Thoracic aorta endothelial cell (primary cell): Measurements from ENCODE around the gene MUC15. TPM values are rescaled to one million over a fixed set of nuclear protein-coding genes. Genes with fewer than 3 reads are reported as not detected.

ENCODE experiments used
- total RNA-seq: library from RNA; depleted of rRNA; stranded (reverse); fragments of >200 nt; gene quantifications from 2 replicates; pipeline ENCODE4 v1.2.3, GENCODE V29; 2012

MUC15 gene, protein sequence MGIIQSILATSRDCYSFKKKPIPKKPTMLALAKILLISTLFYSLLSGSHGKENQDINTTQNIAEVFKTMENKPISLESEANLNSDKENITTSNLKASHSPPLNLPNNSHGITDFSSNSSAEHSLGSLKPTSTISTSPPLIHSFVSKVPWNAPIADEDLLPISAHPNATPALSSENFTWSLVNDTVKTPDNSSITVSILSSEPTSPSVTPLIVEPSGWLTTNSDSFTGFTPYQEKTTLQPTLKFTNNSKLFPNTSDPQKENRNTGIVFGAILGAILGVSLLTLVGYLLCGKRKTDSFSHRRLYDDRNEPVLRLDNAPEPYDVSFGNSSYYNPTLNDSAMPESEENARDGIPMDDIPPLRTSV
- not detected in 2 replicates for total RNA-seq

DNA sequence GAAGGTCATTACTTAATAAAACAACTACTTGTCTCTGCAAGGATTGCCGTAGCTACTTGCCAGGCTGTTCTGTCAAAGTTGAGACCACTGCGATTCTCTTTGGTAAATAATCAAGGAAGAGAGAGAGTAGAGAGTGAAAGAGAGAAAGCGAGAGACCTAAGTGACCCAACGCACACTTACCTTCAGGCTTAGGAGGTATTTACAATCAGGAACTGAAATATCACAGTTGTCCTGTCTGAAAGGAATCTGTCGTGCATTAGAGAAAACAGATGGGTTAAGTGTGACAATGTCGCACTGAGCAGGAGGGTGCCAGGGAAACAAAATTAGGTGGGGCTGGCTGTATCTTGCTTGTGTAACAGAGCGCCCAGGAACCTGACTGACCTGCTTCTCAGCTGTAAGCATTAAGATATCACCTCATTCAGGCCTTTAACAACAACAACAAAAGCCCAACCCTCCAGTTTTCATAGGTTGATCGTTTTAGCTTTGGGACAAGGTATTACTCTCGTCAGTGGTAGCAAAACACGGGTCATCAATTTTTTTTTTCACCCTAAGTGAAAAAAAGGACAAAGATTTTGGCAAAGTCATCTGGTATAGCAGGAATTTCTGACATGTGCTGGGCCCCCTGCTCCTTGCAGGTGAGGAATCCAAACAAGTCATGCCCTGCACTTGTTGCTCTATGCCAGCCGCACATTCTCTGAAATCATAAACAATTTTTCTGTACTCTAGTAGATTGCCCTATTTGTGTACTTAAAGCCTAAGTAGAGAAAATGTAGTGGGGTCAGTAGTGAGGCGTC, at the start of gene MUC15:
Gene MUC15, minus strand, starts transcription at position 403 of the 794 bp plus-strand sequence. CDS start 5,169 bp downstream, outside the sequence.

Other genes starting within 250 kb of the MUC15 start
- not detected in 2 replicates for gene ANO3, start 240.1 kb downstream of the MUC15 start, total RNA-seq
- not detected in 2 replicates for gene SLC5A12, start 149.8 kb upstream of the MUC15 start, total RNA-seq